Central memory CD4-positive, alpha-beta T cell (primary cell): Measurements from ENCODE around the gene ANGPTL2.

Source experiments
- DNase-seq: peaks from one replicate; pipeline ENCODE4 v3.0.0; 2022

ANGPTL2 gene

GRCh38 chr9:127047971-127048370, 74.5 kb downstream of the ANGPTL2 start:
- no peak for DNase-seq

- no peak for DNase-seq
Observed at GRCh38 chr9:127045148-127045547, 77.3 kb downstream of the ANGPTL2 start.

DNA sequence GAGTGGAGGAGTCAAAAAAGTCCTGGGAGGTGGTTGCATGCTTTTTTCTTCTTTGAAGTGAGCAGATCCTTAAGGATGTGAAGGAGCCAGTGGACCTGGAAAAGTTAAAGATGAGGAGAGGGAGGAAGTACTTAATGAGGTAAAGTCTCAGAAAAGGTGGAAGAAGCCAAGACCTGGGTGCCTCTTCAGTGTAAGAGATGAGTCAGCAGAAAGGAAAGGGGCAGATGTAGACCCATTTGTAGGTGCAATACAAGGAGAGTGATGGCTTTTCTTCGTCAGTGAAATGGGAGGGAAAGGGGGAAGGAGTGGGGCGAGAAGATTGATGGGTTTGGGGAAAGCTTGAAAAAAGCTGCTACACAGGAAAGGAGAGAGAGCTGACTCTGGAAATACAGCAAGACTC, 82.9 kb downstream of the ANGPTL2 start:
- DNase-seq = no peak

GRCh38 chr9:127038531-127038930, 83.9 kb downstream of the ANGPTL2 start:
- no peak for DNase-seq
